CD4-positive, alpha-beta T cell treated with Interleukin-21 for 1 hour (primary cell): Measurements from ENCODE around the gene ADAMTS20.

Source experiments
- DNase-seq: peaks from one replicate; pipeline ENCODE4 v3.0.0-alpha.2; 2020

Gene ADAMTS20

DNA sequence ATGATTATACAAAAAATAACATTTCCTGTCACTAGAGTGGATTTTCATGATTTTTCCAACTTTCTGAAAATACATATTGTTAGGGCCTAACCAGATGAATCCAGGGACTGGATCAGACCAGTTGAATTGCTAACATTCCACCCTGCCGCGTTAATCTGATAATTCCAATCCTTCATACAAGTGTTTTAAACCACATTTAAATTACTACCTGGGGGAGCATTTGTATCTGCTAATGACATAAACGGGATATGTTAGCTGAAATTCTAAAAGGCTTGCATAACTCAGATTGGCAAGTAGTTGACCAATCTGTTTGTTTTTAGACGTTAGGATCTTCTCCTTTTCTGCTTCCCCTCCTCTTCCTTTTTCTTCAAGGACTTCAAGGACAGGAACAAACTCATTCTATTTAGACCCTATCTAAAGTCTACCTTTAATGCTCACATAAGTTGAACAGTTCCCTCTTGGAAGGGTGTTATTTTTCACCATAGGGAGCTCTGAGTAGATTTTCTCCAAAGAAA is 239.0 kb downstream of the ADAMTS20 start:
- DNase-seq, result no peak

DNA sequence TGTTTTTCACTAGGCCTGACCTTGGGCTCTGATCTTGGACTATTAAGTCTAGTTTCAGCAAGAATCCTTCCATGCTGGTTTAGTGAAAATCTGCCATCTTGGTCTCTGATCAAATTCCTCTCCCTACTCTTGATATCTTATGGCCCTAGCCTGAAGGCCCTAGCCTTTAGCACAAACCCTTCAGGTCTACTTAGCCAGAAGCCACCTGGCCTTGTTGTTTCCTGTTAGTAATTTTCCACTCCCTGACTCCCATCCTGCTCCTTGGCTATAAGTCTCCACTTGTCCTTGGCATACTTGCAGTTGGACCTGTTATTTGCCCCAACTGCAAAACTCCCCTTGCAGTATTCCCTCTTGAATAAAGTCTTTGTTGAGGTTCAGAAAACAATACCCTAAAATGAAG is 241.4 kb downstream of the ADAMTS20 start:
- DNase-seq, result no peak

DNA sequence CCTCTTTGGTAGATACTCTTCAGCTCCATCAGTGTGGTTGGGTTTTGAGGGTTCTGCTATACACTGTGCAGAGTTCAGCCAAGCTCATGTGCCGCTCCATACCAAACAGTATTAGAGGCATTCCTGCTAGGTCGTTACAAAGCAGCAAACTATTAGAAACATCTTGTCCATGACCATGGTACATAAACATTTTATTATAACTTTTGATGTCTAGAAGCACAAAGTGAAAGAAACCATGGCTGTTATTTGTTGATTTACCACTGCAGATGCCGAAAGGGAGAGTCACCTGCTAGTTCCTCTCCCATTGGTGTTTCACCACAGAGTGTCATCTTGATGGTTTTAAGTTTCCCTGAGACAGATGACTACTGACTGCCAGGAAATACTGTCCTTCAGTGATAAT is 242.0 kb downstream of the ADAMTS20 start:
- no peak for DNase-seq

DNA sequence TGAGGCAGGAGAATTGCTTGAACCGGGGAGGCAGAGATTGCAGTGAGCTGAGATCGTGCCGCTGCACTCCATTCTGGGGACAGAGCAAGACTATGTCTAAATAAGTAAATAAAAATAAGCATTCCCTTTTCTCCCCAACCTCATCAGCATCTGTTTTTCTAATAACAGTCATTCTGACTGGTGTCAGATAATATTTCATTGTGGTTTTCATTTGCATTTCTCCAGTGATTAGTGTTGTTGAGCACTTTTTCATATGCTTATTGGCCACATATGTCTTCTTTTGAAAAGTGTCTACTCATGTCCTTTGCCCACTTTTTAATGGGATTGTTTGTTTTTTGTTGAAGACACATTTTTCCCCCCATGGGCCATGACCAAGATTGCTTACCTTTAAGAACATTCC is 243.2 kb downstream of the ADAMTS20 start:
- DNase-seq, result no peak

DNA sequence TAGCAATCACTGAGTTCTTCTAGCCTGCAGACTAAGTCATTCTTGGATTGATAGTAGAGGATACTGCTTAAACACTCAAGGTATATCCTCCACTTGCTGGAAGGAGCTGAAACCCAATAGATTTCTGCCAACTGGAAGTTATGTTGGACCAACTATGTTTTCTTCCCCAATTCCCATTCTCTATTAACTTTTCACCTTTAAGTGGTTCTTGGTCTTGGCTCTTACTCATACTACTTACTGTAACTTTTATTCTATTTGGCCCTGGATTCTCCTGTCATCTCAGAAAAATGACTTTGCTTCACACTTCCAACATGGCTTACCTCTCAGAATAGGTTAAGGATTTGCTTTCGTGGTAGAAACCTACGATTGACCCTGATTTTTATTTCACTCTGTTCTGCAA is 244.9 kb downstream of the ADAMTS20 start:
- no peak for DNase-seq

DNA sequence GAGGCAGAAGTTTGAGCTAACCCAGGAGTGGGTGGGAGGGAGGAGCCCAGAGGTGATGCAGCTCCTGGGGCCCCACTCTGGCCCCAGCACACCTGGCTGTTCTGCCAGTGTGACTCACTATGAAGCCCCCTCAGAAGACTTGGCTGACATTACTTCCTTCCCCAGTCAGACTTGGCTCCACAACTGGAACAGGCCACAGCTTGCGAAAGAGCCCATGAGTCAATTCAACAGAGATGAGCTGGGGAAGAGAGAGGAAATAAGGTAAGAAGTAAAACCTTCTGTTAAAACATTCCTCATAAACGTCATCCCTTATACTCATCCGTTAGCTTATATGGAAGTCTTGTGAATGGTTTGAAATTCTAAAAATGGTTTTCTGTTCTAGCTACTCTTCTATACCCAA is 245.9 kb downstream of the ADAMTS20 start:
- no peak for DNase-seq

DNA sequence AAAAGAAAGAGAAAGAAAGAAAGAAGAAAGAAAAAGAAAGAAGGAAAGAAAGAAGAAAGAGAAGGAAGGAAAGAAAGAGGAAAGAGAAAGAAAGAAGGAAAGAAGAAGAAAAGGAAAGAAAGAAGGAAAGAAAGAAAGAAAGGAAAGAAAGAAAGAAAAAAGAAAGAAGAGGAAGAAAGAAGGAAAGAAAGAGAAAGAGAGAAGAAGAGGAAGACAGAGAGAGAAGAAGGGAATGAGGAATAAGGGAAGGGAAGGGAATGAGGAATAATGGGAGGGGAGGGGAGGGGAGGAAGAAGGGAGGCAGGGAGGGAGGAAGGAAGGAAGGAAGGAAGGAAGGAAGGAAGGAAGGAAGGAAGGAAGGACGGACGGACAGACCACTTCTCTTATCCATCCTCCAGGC is 246.9 kb downstream of the ADAMTS20 start:
- DNase-seq, result no peak
